HG03460 (cell line): ENCODE data around the gene SUMO3.
"Not testable (repeated sequence)": the region's sequence is repeated elsewhere in the genome, so short reads cannot be mapped to it uniquely, and the experiment has no call there.

Experiments
- ATAC-seq: cut with Tn5 transposase; IDR thresholded peaks from one replicate; pipeline ENCODE4 v1.9.1; 2021; ENCODE audit not compliant: unreplicated experiment

The SUMO3 gene

GRCh38 chr21:44847261-44848056, 29.6 kb upstream of the SUMO3 start:
- ATAC-seq = no peak

GRCh38 chr21:44846485-44847260, 28.8 kb upstream of the SUMO3 start:
- ATAC-seq = no peak

DNA sequence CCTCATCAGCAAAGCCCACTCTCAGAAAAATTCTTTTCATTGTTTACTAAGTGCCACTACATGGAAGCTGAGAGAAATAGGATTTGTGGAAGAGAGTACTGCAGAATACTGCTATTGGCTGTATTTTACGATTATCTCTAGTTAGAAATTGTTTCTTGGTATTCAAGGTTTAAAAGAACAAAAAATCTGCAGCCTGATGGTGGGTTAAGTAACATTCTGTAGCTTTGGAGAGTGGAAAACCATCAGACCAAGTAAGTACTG, 28.3 kb upstream of the SUMO3 start:
- no peak for ATAC-seq

DNA sequence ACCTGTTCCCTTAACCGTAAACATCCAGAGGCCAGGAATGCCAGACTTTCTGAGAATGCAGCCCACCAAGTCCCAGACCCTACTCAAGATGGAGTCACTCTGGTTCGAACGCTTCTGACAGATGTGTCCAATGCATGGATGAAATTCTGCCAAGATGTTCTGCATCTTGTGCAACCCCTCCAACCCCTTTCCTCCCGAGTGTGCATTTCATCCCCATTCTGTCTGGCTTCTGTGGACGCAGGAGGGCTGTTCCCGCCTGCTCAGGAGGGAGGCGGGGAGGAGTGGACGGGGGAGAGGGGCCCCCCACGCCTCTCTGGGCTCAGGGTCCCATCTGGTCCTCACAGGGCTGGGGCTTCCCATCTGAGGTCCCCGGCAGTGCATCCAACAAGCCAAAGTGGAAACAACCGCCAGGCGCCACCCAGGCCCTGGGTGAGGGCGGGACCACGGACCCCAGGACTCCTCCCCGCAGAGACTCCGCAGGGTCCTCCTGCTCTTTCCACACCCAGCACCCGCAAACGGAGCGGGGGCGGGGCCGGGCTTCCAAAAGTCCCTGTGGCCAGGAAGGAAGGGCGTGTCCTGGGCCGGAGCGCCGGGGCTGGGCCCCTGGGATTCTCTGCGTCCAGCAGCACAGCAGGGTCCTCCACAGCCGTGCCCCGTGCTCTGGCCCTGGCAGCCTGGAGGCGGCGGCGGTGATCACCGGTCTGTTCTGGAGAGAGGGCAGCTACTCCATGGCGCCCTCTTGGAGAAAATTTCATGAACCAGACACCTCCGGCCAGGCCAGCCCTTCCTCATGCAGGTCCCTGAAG, 27.8 kb upstream of the SUMO3 start:
- ATAC-seq = peak; percentile 55

DNA sequence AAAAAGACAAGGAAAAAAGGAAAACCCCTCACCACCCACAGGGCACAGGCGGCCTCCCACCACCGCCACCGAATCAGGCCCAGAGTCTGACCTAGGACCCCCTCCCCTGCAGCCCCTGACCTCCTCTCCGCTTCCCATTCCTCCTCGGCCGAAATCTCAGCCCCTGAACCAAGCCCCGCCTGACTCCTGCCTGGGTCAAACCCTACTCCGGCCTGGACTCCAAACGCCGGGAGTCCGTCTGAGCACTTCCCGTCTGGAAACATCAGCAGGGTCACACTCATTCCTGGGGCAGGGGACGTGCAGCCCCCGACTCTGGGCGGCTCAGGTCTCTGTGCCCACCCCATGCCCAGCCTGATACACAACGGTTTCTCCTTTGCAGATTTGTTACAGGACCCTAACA, 26.4 kb upstream of the SUMO3 start:
- no peak for ATAC-seq

- no peak for ATAC-seq
Measured at GRCh38 chr21:44842721-44843445, 25.0 kb upstream of the SUMO3 start.

- no peak for ATAC-seq
Measured at GRCh38 chr21:44842087-44842486, 24.2 kb upstream of the SUMO3 start.

DNA sequence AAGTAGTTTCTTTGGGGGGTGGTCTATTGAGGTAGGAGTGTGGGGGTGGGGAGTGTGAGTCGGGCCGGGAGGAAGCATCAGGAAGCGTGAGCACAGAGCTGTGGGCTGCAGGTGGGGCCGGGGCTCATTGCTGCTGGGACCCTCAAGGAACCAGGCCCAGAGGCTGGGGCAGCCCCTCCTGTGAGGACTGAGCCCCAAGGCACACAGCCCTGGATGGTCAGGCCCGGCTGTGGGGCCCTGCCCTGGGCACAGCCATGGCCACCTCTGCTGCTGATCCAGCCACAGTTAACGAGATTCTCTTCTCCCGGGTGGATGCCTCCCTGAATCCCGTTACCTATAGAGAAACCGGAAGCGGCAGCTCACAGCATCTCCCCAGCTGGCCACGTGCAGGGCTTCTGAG, 22.9 kb upstream of the SUMO3 start:
- no peak for ATAC-seq

DNA sequence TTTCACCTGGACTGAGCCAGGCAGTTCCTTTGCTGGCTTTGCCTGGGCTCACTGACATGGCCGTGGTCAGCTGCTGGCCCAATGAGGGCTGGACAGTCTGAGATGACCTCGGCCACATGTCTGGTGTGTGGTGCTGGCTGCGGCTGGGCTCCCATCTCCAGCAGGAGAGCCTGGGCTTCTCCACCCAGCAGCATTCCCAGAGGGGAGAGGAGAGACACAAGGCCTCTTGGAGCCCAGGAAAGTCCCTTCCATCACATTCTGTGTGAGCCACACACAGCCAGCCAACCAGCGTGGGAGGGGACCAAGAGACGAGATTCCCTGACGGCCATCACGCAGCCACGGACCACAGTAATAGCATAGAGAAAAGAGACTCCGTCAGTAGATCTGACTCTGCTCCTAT, 21.1 kb upstream of the SUMO3 start:
- ATAC-seq = no peak

DNA sequence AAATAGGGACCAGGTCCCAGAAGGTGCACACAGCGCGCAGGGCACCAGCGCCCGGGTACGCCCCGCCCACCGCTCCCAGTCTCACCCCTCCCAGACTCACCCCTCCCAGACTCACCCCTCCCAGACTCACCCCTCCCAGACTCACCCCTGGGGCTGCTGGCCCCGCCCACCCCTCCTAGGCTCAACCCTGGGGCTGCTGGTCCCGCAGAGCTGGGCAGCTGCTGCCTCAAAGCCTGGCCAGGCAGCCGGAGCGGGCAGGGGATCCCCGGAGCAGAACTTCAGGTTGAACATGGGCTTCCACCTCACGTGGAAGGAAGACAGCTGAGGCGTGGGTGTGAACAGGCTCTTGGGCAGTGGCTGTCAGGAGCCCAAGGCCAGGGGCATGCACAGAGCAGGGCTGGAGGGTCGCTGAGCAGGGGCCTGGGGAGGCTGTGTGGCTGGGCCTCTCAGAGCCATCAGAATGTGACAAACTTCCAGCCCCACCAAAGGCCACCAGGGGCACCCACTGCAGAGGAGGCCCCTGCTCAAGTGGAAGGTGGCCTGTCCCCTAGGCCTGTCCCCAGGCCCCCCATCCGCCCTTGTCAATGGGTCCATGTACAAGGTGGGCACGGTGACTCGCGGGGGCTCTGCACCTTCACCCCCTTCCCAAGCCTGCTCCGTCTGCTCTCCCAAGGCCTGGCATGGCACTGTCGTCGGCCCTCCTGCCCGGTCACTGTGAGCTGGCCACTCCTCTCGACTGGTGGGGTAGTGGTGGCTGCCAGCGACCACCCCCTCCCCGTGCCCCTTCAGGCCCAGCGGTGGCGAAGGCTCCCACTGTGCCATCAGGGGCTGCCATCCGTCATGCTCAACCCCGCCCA, 20.4 kb upstream of the SUMO3 start:
- ATAC-seq = no peak

DNA sequence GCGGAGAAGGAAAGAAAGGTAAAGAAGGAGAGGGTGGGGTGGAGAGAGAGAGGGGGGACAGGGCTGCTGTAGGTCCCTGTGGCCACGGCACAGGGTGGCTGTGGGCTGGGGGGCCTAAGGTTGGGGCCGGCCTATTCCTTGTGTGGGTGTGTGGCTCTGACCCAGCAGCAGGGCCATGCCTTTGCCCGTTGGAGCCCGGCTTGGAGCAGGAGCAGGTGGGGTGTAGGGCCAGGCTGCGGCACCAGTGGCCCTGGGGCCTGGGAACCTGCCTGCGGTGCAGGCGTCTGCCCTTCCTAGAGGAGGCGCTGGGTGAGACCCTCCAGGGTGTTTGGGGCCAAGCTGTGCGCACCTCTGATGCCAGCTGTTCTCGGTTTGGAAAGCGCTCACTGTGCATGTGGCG, 19.7 kb upstream of the SUMO3 start:
- no peak for ATAC-seq

GRCh38 chr21:44836666-44837471, 19.0 kb upstream of the SUMO3 start:
- no peak for ATAC-seq

DNA sequence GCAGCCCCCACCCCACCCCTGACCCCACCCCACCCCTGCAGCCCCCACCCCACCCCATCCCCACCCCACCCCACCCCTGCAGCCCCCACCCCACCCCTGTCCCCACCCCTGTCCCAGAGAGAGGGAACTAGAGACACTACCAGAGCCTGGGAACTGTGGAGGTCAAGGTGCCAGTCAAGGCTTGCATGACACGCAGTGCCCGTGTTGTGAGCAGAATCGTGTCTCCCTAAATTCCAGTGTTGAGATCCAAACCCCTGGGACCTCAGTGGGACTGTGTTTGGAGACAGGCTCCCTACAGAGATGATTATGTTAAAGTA, 18.4 kb upstream of the SUMO3 start:
- ATAC-seq = no peak

DNA sequence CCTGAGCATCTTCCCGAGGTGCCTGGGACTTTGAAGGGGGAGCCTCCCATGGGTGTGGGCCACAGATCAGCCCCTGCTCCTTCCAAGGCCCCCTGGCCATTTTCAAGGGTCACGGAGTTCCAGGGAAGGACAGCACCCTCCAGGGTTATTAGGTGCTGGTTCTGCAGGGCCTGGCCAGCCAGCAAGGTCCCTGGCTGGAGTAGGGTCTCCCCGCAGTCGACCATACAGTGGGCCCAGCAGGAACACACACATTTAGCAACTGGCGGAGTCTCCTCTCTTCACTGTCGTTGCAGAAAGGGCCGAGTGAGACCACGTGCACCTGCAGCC, 17.7 kb upstream of the SUMO3 start:
- ATAC-seq = no peak

GRCh38 chr21:44834951-44835646, 17.2 kb upstream of the SUMO3 start:
- ATAC-seq = no peak

GRCh38 chr21:44834231-44834950, 16.5 kb upstream of the SUMO3 start:
- no peak for ATAC-seq

DNA sequence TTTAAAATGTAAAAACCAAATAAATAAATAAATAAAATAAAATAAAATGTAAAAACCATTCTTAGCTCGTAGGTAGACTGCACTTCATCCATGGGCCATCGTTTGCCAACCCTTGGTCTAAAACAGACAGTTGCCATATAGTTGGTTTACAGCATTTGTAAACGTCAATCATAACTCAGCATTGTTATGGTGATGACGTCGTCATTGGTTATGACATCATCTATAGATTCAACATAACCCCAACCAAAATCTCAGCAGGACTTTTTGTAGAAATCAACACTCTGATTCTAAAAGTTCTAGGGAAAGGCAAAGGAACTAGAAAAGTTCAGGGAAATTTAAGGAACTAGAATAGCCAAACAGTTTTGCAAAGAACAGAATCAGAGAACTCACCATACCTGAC, 15.8 kb upstream of the SUMO3 start:
- ATAC-seq = no peak

DNA sequence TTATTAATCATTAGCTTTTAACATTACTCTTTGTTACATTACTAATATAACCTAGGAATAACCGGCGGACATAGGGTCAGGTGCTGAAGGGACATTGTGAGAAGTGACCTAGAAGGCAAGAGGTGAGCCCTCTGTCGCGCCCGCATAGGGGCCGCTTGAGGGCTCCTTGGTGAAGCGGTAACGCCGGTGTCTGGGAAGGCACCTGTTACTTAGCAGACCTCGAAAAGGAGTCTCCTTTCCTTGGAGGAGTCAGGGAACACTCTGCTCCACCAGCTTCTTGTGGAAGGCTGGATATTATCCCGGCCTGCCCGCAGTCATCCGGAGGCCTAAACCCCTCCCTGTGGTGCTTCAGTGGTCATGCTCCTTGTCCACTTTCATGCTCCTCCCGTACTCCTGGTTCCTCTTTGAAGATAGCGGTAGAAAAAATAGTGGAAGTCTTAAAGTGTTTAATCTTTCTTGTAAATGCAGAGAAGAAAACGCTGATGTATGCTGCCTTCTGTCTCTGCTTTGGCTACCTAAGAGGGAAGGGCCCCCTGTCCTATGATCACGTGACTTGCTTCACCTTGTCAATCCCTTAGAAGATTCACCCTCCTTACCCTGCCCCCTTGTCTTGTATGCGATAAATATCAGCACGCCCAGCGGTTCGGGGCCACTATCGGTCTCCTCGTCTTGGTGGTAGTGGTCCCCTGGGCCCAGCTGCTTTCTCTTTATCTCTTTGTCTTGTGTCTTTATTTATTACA, 14.8 kb upstream of the SUMO3 start:
- ATAC-seq = not testable (repeated sequence)
